WERI-Rb-1 (cell line): ENCODE results near the gene SEMA4F.

Experiments
- DNase-seq: peaks from one replicate; pipeline ENCODE4 v3.0.0-alpha.2; 2020
- H3K27ac ChIP-seq: fragments of 250-450 bp; sonication (Bioruptor Pico); 2 replicates; pipeline ENCODE4 v1.5.1; 2020; ENCODE audit warnings: mild to moderate bottlenecking, moderate library complexity
- H3K27me3 ChIP-seq: fragments of 250-450 bp; sonication (Bioruptor Pico); 2 replicates; pipeline ENCODE4 v1.5.1; 2021; ENCODE audit warnings: mild to moderate bottlenecking, low read depth, moderate library complexity; ENCODE audit not compliant: insufficient read depth, severe bottlenecking
- H3K36me3 ChIP-seq: fragments of 250-450 bp; sonication (Bioruptor Pico); 2 replicates; pipeline ENCODE4 v1.5.1; 2020; ENCODE audit warnings: mild to moderate bottlenecking, moderate library complexity
- H3K4me3 ChIP-seq: 2 replicates; pipeline ENCODE4 v1.5.1; 2011; ENCODE audit warnings: low read depth, mild to moderate bottlenecking, control low read depth, low read length
- H3K9me3 ChIP-seq: fragments of 250-450 bp; sonication (Bioruptor Pico); 2 replicates; pipeline ENCODE4 v1.5.1; 2021; ENCODE audit warnings: mild to moderate bottlenecking, moderate library complexity; ENCODE audit not compliant: severe bottlenecking
- TF ChIP-seq, protein P1 (sequence below): IDR thresholded peaks from 2 replicates; pipeline ENCODE4 v1.5.1; 2011; ENCODE audit warnings: low read depth, mild to moderate bottlenecking, control low read depth, inconsistent platforms, low read length

Gene SEMA4F

GRCh38 chr2:74653985-74654882 lies at the start of gene SEMA4F:
Gene SEMA4F, plus strand, starts transcription at chr2:74654247. Its CDS starts 130 bp downstream, at chr2:74654377.
- Histone ChIP-seq H3K4me3 (peak within 1 kb of the TSS; percentile 56), H3K9me3 (no peaks in the 10 kb centered on the region), H3K36me3 (peaks cover 6% of the 10 kb centered on the region), H3K27me3 (no peaks in the 10 kb centered on the region), H3K27ac (peak within 1 kb of the TSS; percentile 61)
- peak; percentile 100 for DNase-seq
- TF ChIP-seq, protein P1, sequence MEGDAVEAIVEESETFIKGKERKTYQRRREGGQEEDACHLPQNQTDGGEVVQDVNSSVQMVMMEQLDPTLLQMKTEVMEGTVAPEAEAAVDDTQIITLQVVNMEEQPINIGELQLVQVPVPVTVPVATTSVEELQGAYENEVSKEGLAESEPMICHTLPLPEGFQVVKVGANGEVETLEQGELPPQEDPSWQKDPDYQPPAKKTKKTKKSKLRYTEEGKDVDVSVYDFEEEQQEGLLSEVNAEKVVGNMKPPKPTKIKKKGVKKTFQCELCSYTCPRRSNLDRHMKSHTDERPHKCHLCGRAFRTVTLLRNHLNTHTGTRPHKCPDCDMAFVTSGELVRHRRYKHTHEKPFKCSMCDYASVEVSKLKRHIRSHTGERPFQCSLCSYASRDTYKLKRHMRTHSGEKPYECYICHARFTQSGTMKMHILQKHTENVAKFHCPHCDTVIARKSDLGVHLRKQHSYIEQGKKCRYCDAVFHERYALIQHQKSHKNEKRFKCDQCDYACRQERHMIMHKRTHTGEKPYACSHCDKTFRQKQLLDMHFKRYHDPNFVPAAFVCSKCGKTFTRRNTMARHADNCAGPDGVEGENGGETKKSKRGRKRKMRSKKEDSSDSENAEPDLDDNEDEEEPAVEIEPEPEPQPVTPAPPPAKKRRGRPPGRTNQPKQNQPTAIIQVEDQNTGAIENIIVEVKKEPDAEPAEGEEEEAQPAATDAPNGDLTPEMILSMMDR, result no peak

DNA sequence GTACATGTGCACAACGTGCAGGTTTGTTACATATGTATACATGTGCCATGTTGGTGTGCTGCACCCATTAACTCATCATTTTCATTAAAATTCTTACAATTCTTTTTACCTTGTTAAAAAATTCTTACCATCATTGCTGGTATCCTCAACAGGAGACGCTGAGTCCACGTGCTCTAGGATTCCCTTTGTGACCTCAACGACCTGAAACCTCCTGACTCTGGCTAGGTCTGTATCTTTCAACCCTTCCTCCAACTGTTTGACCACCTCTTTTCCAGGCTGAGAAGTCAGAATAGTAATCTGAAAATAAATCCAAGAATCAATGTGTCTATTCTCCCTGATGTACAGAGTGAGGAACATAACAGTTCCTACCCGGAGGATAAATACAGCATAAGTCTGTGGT lies 47.1 kb upstream of the SEMA4F start:
- Histone ChIP-seq H3K9me3 (peaks cover 5% of the 10 kb centered on the region), H3K36me3 (no peaks in the 10 kb centered on the region), H3K27me3 (no peaks in the 10 kb centered on the region), H3K27ac (no peak overlapping the region), H3K4me3 (no peak overlapping the region)
- TF ChIP-seq, protein P1, result no peak
- DNase-seq, result no peak

DNA sequence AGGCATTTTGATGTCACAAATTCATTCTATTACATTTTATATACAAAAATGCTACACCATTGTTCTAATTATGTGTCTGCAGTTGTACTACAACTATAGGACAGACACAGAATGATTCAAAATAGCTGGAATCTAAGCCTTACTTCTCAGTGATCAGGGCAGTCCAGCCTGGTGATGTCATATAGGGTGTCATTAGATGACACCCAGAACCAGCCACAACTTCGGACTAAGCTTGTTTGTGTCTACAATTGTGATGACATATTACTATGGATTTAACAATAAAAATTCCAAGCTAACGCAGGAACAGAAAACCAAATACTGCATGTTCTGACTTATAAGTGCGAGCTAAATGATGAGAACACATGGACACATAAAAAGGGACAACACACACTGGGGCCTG lies 36.9 kb upstream of the SEMA4F start:
- H3K27me3 ChIP-seq, result no peaks in the 10 kb centered on the region
- H3K4me3 ChIP-seq, result no peak overlapping the region
- no peak for DNase-seq
- H3K27ac ChIP-seq, result no peak overlapping the region
- H3K9me3 ChIP-seq, result no peaks in the 10 kb centered on the region
- H3K36me3 ChIP-seq, result no peaks in the 10 kb centered on the region
- TF ChIP-seq, protein P1, result no peak

DNA sequence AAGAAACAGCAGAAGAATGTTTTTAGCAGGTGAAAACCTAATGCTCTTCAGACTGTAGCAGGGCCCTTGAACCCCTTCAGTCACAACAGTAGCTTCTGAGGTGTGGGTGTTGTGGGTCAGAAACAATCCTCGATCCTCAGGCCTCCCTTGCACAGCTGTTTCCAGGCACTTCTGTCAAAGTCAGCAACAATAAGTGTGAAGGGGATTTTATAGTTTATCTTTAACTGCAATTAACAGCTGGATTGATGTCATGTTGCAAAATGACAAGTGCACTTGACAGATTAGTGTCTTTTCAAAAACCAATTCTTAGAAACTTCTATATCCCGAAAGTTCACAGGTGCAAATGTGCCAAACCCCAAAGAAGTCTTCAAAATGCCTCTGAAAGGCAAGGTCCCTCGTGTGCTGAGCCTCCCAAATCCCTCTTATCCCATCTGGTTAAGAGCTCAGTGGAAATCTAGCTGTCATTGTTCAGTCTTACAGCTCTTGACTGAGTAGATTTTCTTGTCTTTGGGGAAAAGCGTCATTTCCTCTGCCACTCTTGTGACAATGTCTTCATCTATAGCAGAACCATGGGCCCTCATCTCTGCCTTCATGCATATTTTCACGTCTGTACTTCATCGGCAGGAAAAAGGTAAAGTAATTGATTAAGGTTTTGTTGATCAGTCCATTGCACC lies 35.5 kb upstream of the SEMA4F start:
- Histone ChIP-seq H3K27ac (no peak overlapping the region), H3K4me3 (no peak overlapping the region), H3K27me3 (no peaks in the 10 kb centered on the region), H3K36me3 (no peaks in the 10 kb centered on the region), H3K9me3 (no peaks in the 10 kb centered on the region)
- TF ChIP-seq, protein P1, result no peak
- DNase-seq, result peak; percentile 40

GRCh38 chr2:74619651-74620297 lies 34.3 kb upstream of the SEMA4F start:
- DNase-seq, result no peak
- Histone ChIP-seq H3K9me3 (no peaks in the 10 kb centered on the region), H3K4me3 (no peak overlapping the region), H3K27me3 (no peaks in the 10 kb centered on the region), H3K27ac (no peak overlapping the region), H3K36me3 (no peaks in the 10 kb centered on the region)
- TF ChIP-seq, protein P1, result no peak
